Right lobe of liver (tissue), 6 donors: ENCODE measurements around the gene ESRP2. TPM values are rescaled to one million over a fixed set of nuclear protein-coding genes. Genes with fewer than 3 reads are reported as not detected.

Source experiments
- ATAC-seq, 4 donors: fragments of 200-7000 bp; cut with Tn5 transposase; one replicate each; pipeline ENCODE4 v1.9.1; 2020; ENCODE audit warnings: mild to moderate bottlenecking in 4 of 4, moderate library complexity in 4 of 4
- DNase-seq, 3 donors: peaks; one replicate each; pipeline ENCODE4 v3.0.0-alpha.2; 2020
- H3K27ac ChIP-seq, 3 donors: fragments of 200-600 bp; one replicate each; pipeline ENCODE4 v1.8.0; 2022
- H3K27me3 ChIP-seq, 2 donors: fragments of 200-600 bp; one replicate each; pipeline ENCODE4 v1.8.0; 2022
- H3K36me3 ChIP-seq, 4 donors: fragments of 200-600 bp; sonication (generic) in 1 of 4; one replicate each; pipeline versions ENCODE4 v1.5.1 to v1.8.0; 2017 to 2022; ENCODE audit warnings: control low read depth in 1 of 4
- H3K4me1 ChIP-seq, 4 donors: fragments of 200-600 bp; sonication (generic) in 1 of 4; one replicate each; pipeline versions ENCODE4 v1.5.1 to v1.8.0; 2017 to 2022; ENCODE audit warnings: control low read depth in 1 of 4
- H3K4me3 ChIP-seq, 3 donors: fragments of 200-600 bp; one replicate each; pipeline ENCODE4 v1.8.0; 2022
- H3K9me3 ChIP-seq, 4 donors: fragments of 200-600 bp; sonication (generic) in 1 of 4; one replicate each; pipeline versions ENCODE4 v1.5.1 to v1.8.0; 2017 to 2022; ENCODE audit warnings: control low read depth in 1 of 4
- CTCF ChIP-seq, 4 donors: fragments of 200-600 bp in 3 of 4; fragments of 450-650 bp in 1 of 4; IDR thresholded peaks; one replicate each; pipeline versions ENCODE4 v1.5.1 to v1.8.0; 2016 to 2022; ENCODE audit warnings: antibody characterized with exemption in 4 of 4, mild to moderate bottlenecking in 2 of 4
- POLR2A ChIP-seq: fragments of 450-650 bp; IDR thresholded peaks from one replicate; pipeline ENCODE4 v1.6.1; 2017; ENCODE audit warnings: antibody characterized with exemption, mild to moderate bottlenecking
- WGBS: methylation state at CpG from one replicate; pipeline ENCODE4 v1.1.6; 2018; ENCODE audit warnings: low coverage, low lambda C conversion rate; ENCODE audit not compliant: insufficient coverage; ENCODE audit errors: missing lambda C conversion rate; 5-methylcytosine and 5-hydroxymethylcytosine counted together
- intact Hi-C, 2 donors: fragments of 100-400 bp; cut with DNase I; formaldehyde crosslinking; loops; one replicate each; pipeline versions ENCODE4 v1.11.2 to v1.14.1; 2022
- total RNA-seq, 6 experiments: library from RNA; depleted of rRNA in 2 of 6; stranded (reverse); fragments of >200 nt in 2 of 6; fragmentation: NEBNext Ultra II Directional in 3 of 6; extraction: Animal tissue kit (Norgen Biotek cat#: 25700) in 3 of 6; gene quantifications; one replicate each; pipeline versions ENCODE4 v1.1.0 to v1.2.4, GENCODE V29; 2016 to 2023
- donor health status: DM: no; HTN: yes; CAD: no.
- donor health status: DM: no; HTN: no; CAD: no.
- donor health status: DM: no; HTN: no; CAD: no.
- donor health status: DM: no; HTN: yes; CAD: no.
- donor health status: DM: no; HTN: yes; CAD: no.

Gene ESRP2
- total RNA-seq, 6 experiments from 2014 or later: 44.8 to 102 (median 57.9) TPM

- peak in 1 of 3 donors; percentile 39 for DNase-seq
- Histone ChIP-seq H3K4me3 (no peak overlapping the region), H3K9me3 (no peaks in the 10 kb centered on the region), H3K4me1 (peaks cover 0 to 47% (median 21%) of the 10 kb centered on the region in 4 donors), H3K27me3 (no peaks in the 10 kb centered on the region), H3K36me3 (peaks cover 0 to 51% (median 25%) of the 10 kb centered on the region in 4 donors), H3K27ac (no peak overlapping the region)
- TF ChIP-seq CTCF (IDR thresholded peaks at IDR 0.05): no peak
- no peak for TF ChIP-seq POLR2A
- intact Hi-C loops: loop anchor here (10.0 kb wide), 2 partner anchors 145 to 155 kb away; partner anchors contain the start of gene NFATC3 (in 1 of the 2)
- no peak for ATAC-seq
- WGBS: 50% methylated on average over 3 of the region's 9 CpGs
These were observed 5.8 kb downstream of the ESRP2 start for GRCh38 chr16:68230176-68230571.

- ATAC-seq: peak; percentile 7 to 39 (median 35)
These were observed 6.3 kb downstream of the ESRP2 start for GRCh38 chr16:68229431-68230175.

DNA sequence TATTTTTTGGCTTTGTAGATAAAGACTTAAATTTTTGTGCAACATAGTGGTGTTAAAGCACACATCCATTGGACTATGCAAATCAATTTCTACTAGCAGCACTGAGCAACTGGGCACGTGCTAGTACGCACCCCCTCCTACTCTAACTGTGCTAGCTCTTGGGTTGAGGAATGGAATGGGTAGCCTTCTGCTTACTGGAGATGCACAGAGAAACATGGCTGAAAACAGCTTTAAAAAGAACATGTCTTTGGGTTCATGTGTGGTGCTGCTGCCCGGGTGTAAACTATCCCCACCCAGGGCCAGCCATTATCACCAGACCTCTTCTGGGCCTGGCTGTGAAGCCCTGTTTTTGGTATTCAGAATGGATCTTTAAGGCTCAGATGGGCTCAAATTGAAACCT is 7.3 kb downstream of the ESRP2 start:
- ATAC-seq: no peak
- intact Hi-C loops: no loop called here
- Histone ChIP-seq H3K4me3 (no peak overlapping the region), H3K4me1 (peaks cover 0 to 44% (median 21%) of the 10 kb centered on the region in 4 donors), H3K27ac (peak overlapping the region in 1 of 3 donors; percentile 12), H3K9me3 (no peaks in the 10 kb centered on the region), H3K27me3 (no peaks in the 10 kb centered on the region), H3K36me3 (peaks cover 0 to 50% (median 24%) of the 10 kb centered on the region in 4 donors)
- DNase-seq: peak in 1 of 3 donors; percentile 12
- TF ChIP-seq POLR2A: no peak
- TF ChIP-seq CTCF (IDR thresholded peaks at IDR 0.05): no peak
- WGBS: 45% methylated on average over 3 of the region's 3 CpGs

More at GRCh38 chr16:68229431-68230175, 6.3 kb downstream of the ESRP2 start:
- H3K4me3 ChIP-seq: no peak overlapping the region
- peaks cover 0 to 47% (median 21%) of the 10 kb centered on the region in 4 donors for H3K4me1 ChIP-seq
- H3K27me3 ChIP-seq: no peaks in the 10 kb centered on the region
- intact Hi-C loops: loop anchor here (10.0 kb wide), 2 partner anchors 145 to 155 kb away; partner anchors contain the start of gene NFATC3 (in 1 of the 2)
- peak overlapping the region in 1 of 3 donors; percentile 12 for H3K27ac ChIP-seq
- WGBS: 0% methylated on average over 1 of the region's 4 CpGs
- peak in 1 of 3 donors; percentile 53 for DNase-seq
- H3K9me3 ChIP-seq: no peaks in the 10 kb centered on the region
- H3K36me3 ChIP-seq: peaks cover 0 to 51% (median 25%) of the 10 kb centered on the region in 4 donors
- no peak for TF ChIP-seq POLR2A
- TF ChIP-seq CTCF (IDR thresholded peaks at IDR 0.05): peak; percentile 83 to 89 (median 85)

DNA sequence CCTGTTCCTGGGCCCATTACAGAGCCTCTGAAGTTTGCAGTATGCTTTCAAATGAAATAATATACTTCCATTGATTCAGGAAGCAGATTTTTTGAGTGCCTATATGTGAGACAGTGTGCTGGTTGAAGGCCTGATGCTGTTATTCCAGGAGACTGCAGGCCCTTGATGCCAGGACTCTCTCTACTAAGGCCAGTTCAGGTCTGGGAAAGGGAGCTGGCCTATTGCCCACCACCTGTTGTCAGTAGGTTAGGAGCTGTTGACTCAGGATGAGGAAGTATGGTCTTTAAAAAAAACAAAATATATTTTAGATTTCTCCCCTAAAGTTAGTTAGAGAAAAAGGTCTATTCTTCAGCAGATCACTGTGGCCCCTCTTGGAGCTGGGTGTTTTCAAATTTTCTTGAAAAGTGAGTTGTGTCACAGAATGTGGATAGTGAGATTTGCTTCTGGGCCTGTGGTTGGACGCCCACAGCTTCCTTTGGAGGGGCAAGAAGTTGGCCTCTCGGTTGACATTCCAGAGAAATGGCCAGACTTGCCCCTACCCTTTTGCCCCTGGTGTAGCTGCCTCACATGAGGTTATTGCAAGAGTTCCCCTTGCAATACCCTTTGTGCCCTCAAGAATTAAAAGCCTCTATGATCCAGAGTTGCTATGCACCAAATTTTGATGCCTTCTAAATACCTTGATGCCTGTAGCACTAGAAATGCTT is 7.9 kb downstream of the ESRP2 start:
- Histone ChIP-seq H3K4me1 (peaks cover 0 to 37% (median 21%) of the 10 kb centered on the region in 4 donors), H3K4me3 (no peak overlapping the region), H3K27ac (peak overlapping the region in 1 of 3 donors; percentile 27), H3K27me3 (no peaks in the 10 kb centered on the region), H3K36me3 (peaks cover 0 to 44% (median 21%) of the 10 kb centered on the region in 4 donors), H3K9me3 (no peaks in the 10 kb centered on the region)
- 60% methylated on average over 1 of the region's 2 CpGs for WGBS
- DNase-seq (peak in 2 of 3 donors; percentile 63 to 74), ATAC-seq (peak; percentile 25 to 68 (median 44))
- TF ChIP-seq CTCF (IDR thresholded peaks at IDR 0.05) (peak in 1 of 4 donors; percentile 18), POLR2A (no peak)
- intact Hi-C loops: no loop called here
